ENCODE data around the gene YBX3.
"Not testable (repeated sequence)": the region's sequence is repeated elsewhere in the genome, so short reads cannot be mapped to it uniquely, and the experiment has no call there.

The YBX3 gene

GRCh38 chr12:10722905-10723746 lies at the start of gene YBX3:
Gene YBX3, minus strand, starts transcription at chr12:10723323. Its CDS starts 212 bp downstream, at chr12:10723111.
- peak; percentile 35 to 85 for DNase-seq

- DNase-seq, result peak; percentile 14 to 66
Measured at GRCh38 chr12:10771132-10771733, 48.1 kb upstream of the YBX3 start.

DNA sequence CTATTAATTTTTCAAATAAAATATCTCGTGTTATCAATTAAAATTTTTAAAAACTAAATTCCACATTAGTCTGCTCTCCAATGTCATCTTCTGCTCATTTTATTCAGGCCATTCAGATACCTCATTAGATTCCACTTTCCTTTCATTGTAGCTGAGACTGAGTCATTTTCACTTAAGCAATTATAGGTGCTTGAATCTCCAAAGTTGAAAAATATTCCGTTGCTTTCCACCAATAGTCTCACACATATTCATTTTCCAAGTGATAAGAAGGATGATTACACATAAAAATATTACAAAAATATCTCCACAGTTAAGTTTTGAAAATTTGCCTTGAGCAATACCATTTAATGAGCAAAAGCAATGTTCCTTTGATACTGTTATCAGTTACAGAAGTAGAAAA lies 36.5 kb upstream of the YBX3 start:
- no peak for DNase-seq

- no peak for DNase-seq
Measured at GRCh38 chr12:10756194-10756593, 33.1 kb upstream of the YBX3 start.

DNA sequence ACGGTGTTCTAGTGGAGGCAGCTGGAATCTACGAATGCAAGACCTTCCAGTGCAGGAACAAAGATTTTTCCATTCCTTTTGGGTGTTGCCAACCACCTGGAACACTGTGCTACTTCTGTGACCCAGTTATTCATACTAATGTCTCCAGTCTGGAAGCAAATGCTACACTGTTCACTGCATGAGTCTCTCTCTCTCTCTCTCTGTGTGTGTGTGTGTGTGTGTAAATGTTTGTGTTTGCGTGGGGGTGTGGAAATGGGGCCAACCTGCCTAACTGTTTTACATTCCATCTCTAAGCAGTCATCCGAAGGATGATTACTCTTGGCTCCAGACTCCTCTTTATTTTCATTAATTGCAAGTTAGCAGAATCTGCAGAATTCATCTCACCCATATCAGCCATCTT lies 29.9 kb upstream of the YBX3 start:
- DNase-seq, result no peak

GRCh38 chr12:10750385-10750727 lies 27.2 kb upstream of the YBX3 start:
- no peak for DNase-seq

GRCh38 chr12:10749700-10750384 lies 26.7 kb upstream of the YBX3 start:
- DNase-seq, result peak; percentile 76 to 86

DNA sequence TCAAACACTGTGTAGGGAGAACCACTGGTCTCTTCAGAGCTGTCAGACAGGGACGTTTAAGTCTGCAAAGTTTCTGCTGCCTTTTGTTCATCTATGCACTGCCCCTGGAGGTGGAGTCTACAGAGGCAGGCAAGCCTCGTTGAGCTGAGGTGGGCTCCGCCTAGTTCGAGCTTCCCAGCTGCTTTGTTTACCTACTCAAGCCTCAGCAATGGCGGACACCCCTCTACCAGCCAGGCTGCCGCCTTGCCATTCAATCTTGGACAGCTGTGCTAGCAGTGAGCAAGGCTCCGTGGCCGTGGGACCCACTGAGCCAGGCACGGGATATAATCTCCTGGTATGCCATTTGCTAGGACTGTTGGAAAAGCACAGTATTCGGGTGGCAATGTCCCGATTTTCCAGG lies 24.6 kb upstream of the YBX3 start:
- no peak for DNase-seq

GRCh38 chr12:10743420-10743819 lies 20.3 kb upstream of the YBX3 start:
- DNase-seq, result not testable (repeated sequence)

DNA sequence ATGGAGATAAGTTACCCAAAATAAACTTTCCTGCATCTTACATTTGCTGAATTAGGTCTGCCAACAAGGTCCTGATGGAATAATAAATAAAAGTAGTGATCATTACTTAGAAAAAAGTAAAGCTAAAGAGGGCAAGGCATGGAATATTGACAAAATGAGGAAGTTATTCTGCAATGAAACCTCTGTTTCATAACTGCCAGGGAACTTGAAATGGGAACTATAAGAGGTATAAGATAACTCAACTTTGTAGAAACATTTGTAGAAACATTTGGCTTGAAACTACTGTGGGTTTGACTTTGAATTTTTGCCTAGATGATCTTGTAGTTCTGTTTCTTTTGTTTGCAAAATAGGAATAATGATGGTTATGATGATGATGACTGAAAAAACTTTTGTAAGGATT lies 18.7 kb upstream of the YBX3 start:
- DNase-seq, result no peak

GRCh38 chr12:10740182-10740581 lies 17.1 kb upstream of the YBX3 start:
- no peak for DNase-seq

- no peak for DNase-seq
Measured at GRCh38 chr12:10739157-10740118, 16.3 kb upstream of the YBX3 start.

- DNase-seq, result no peak
Measured at GRCh38 chr12:10737249-10737648, 14.1 kb upstream of the YBX3 start.

DNA sequence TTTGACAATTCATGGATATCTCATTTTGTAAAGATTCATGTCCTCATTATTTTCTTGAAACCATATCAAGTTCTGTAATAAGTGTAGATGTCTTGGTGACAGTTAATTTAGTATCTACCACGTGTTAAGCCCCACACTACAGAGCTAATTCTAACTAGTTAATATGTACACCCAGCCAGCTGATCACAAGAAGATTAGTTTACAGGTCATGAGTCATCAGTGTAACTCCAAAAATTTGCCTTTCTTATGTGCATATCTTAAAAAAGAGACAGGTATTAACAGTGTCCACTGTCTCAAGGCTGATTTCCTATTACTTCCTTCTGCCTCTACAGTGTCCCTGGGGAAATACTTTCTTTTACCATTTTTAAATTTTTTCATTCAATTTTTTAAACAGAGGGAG lies 13.3 kb upstream of the YBX3 start:
- no peak for DNase-seq

GRCh38 chr12:10735428-10735827 lies 12.3 kb upstream of the YBX3 start:
- DNase-seq, result no peak

DNA sequence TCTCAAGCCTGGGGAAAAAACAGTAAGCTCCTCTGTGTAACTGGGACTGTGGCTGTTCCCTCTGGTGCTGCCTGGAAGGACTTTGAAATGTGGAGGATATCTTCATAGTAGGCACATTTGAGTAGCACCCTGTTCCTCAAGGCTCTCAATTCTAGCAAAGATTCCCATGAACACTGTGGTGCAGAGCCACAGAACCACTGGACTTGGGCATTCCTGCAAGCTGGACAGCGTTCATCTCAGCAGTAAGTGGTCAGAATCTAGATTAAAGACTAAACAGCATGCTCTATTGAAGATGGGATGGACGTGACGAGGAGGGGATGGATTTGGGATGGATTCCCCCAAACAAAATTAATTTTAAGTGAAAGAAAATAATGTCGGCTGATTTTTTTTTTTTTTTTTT lies 9.4 kb upstream of the YBX3 start:
- no peak for DNase-seq

GRCh38 chr12:10732066-10732465 lies 8.9 kb upstream of the YBX3 start:
- DNase-seq, result no peak

DNA sequence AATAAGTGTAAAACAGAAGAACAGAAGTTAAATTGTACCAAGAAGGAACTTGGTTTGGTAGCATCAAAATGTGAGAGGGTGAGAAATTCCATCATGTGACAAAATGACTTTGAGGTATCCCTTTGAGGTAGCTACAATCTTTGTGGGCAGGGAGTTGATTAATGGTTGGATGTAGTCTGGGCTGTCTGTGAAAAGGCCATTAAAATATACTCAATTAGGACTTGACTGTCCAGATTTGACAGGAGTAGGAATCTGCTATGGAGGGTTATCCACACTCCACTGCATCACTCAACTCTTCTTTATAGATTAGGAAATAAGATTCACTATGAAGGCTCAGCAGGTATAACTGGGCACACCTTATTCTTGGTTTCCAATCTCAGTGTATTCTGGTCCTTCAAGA lies 7.4 kb upstream of the YBX3 start:
- DNase-seq, result no peak

DNA sequence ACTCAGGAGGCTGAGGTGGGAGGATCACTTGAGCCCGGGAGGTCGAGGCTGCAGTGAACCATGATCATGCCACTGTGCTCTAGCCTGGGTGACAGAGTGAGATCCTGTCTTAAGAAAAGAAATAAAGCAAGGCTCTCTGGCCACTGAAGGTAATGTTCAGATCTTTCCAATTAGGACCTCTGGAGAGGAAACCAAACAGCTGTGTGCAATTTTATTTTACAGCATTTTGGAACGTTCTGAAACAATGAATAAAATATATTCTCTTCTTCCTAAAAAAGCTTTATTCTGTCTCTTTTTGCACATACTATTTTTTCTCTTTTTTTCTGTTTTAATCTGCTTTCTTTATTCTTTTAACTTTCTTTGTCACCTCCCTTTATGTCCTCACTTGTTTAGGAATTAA lies 5.0 kb upstream of the YBX3 start:
- DNase-seq, result no peak

DNA sequence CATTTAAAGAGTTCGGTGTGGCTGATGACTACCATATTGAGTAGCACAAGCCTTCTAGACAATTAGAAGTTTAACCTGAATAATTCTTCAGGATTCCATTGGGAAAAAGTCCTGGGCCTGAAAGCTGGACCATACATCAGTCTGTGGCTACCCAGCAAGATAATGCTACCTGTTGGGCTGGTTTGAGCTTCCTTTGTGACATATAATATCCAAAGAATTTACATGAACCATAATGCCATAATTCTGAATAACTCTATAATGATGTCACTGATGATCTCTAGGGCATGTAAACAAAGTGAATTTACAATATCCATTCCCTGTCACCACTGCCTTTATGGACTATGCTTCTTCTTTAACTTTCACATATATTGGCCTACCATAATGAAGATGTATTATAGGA lies 3.8 kb upstream of the YBX3 start:
- no peak for DNase-seq

DNA sequence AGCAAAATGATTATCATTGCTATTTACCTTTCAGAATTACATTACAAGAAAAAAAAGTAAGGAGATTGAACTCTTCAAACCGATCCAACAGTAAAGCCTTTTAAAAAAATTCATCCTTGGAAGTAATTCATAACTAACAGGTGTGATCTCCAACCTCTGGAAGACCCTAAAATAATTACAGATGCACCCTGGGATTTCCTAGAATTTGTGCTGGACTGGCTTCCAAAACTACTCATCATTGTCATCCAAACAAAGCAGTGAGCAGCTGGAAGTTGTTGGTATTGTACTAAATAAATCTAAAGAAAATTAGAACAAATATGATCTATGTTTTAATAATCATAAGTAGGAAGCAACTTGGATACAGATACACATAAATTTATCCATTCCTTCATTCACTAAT lies 1.9 kb upstream of the YBX3 start:
- no peak for DNase-seq

DNA sequence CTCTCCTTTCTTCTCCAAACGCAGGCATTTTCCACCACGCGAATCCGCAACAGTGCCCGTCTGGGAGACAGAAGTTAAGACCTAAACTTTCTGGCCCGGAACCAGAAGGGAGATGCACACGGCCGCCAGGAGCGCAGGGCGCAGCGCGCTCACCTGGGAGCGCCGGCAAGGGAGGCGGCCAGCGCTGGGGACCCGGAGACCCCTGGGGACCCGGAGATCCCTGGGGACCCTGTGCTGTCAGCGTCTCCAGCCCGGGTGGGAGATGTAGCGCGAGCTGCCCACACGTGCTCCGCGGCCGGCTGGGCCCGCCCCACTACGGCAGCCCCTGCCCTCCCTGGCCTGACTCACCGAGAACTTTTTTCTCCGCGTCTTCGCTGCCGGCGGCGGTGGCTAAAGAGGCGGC lies 620 bp downstream of the YBX3 start:
- peak in 1 of 2 experiments; percentile 75 for DNase-seq

Measured in NCI-H526 (cell line).